Osteocyte (in vitro differentiated cells): Measurements from ENCODE around the gene HOPX. TPM values are rescaled to one million over a fixed set of nuclear protein-coding genes. Genes with fewer than 3 reads are reported as not detected.
"Not testable (repeated sequence)": the region's sequence is repeated elsewhere in the genome, so short reads cannot be mapped to it uniquely, and the experiment has no call there.

ENCODE experiments used
- DNase-seq: peaks from one replicate; pipeline ENCODE4 v3.0.0; 2021; ENCODE audit warnings: mixed read lengths; ENCODE audit not compliant: unreplicated experiment; ENCODE audit errors: extremely low spot score
- H3K27ac Mint-ChIP-seq: one replicate; pipeline ENCODE4 v1.8.0; 2021; ENCODE audit warnings: mild to moderate bottlenecking, mixed read lengths; ENCODE audit not compliant: unreplicated experiment
- H3K27me3 Mint-ChIP-seq: one replicate; pipeline ENCODE4 v1.8.0; 2021; ENCODE audit warnings: mixed read lengths; ENCODE audit not compliant: unreplicated experiment
- H3K36me3 Mint-ChIP-seq: one replicate; pipeline ENCODE4 v1.8.0; 2021; ENCODE audit warnings: mixed read lengths; ENCODE audit not compliant: unreplicated experiment
- H3K4me1 Mint-ChIP-seq: one replicate; pipeline ENCODE4 v1.8.0; 2021; ENCODE audit warnings: mixed read lengths; ENCODE audit not compliant: unreplicated experiment
- H3K4me3 Mint-ChIP-seq: one replicate; pipeline ENCODE4 v1.8.0; 2021; ENCODE audit warnings: mild to moderate bottlenecking, moderate library complexity, mixed read lengths; ENCODE audit not compliant: unreplicated experiment
- H3K9me3 Mint-ChIP-seq: one replicate; pipeline ENCODE4 v1.8.0; 2021; ENCODE audit warnings: mixed read lengths; ENCODE audit not compliant: unreplicated experiment
- CTCF ChIP-seq: fragments of 200-600 bp; sonication (generic); IDR thresholded peaks from 2 replicates; pipeline ENCODE4 v1.5.0; 2021; ENCODE audit warnings: antibody characterized with exemption, mild to moderate bottlenecking, moderate library complexity
- total RNA-seq: library from RNA; stranded (reverse); gene quantifications from 2 replicates; pipeline ENCODE4 v1.2.1, GENCODE V29; 2021

Gene HOPX
- total RNA-seq, 1 donor from 2014 or later = 0.35 TPM

- no peak for DNase-seq
- H3K9me3 Mint-ChIP-seq = no peaks in the 10 kb centered on the region
- H3K27me3 Mint-ChIP-seq = peaks cover 59% of the 10 kb centered on the region
- no peak overlapping the region for H3K4me3 Mint-ChIP-seq
- no peak for TF ChIP-seq CTCF
- H3K4me1 Mint-ChIP-seq = no peaks in the 10 kb centered on the region
- no peak overlapping the region for H3K27ac Mint-ChIP-seq
- H3K36me3 Mint-ChIP-seq = no peaks in the 10 kb centered on the region
Observed at GRCh38 chr4:56613101-56613862, 67.8 kb downstream of the HOPX start.

DNA sequence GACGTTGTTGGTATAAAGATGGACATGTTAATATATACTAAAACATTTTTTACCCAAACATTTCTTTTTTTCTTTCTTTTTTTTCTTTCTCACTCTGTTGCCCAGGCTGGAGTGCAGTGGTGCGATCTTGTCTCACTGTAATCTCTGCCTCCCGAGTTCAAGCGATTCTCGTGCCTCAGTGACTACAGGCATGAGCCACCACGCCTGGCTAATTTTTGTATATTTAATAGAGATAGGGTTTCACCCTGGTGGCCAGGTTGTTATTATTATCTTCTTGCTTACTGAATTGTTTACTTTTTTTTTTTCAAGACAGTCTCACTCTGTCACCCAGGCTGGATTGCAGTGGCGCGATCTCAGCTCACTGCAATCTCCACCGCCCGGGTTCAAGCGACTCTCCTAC is 68.8 kb downstream of the HOPX start:
- Mint-ChIP-seq H3K4me1 (no peaks in the 10 kb centered on the region), H3K36me3 (no peaks in the 10 kb centered on the region), H3K27ac (no peak overlapping the region), H3K9me3 (no peaks in the 10 kb centered on the region), H3K27me3 (peaks cover 62% of the 10 kb centered on the region), H3K4me3 (no peak overlapping the region)
- no peak for DNase-seq
- TF ChIP-seq CTCF = no peak

DNA sequence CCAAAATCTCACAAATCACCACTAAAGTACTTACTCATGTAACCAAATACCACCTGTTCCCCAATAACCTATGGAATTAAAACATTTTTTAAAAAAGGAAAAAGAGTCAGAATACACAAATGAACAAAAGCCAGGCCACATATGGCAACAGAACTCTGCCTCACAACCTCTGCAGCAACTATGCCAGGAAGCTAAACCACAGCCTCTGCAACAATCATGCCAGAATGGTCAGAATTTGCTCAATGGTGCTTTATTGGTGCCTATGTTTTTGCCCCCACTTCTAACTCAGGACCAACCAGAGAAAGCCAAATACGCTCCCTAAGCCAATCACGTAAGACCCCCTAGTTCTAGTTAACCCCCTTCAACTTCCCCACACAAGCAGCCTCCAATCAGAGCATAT is 69.6 kb downstream of the HOPX start:
- Mint-ChIP-seq H3K27ac (no peak overlapping the region), H3K27me3 (peaks cover 68% of the 10 kb centered on the region), H3K36me3 (no peaks in the 10 kb centered on the region), H3K9me3 (no peaks in the 10 kb centered on the region), H3K4me1 (no peaks in the 10 kb centered on the region), H3K4me3 (no peak overlapping the region)
- TF ChIP-seq CTCF = no peak
- DNase-seq = no peak

DNA sequence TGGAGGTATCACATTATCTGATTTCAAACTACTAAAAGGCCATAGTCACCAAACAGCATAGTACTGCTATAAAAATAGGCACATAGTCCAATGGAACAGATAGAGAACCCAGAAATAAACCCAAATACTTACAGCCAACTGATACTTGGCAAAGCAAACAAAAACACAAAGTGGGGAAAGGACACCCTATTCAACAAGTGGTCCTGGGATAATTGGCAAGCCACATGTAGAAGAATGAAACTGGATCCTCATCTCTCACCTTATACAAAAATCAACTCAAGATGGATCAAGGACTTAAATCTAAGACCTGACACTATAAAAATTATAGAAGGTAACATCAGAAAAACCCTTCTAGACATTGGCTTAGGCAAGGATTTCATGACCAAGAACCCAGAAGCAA is 70.9 kb downstream of the HOPX start:
- not testable (repeated sequence) for H3K4me1 Mint-ChIP-seq, DNase-seq, H3K27ac Mint-ChIP-seq, H3K9me3 Mint-ChIP-seq, H3K4me3 Mint-ChIP-seq, H3K36me3 Mint-ChIP-seq
- H3K27me3 Mint-ChIP-seq = peaks cover 74% of the 10 kb centered on the region

GRCh38 chr4:56607926-56608325 is 73.2 kb downstream of the HOPX start:
- H3K27me3 Mint-ChIP-seq = peaks cover 81% of the 10 kb centered on the region
- no peak overlapping the region for H3K4me3 Mint-ChIP-seq
- TF ChIP-seq CTCF = no peak
- no peaks in the 10 kb centered on the region for H3K4me1 Mint-ChIP-seq
- H3K27ac Mint-ChIP-seq = no peak overlapping the region
- H3K9me3 Mint-ChIP-seq = no peaks in the 10 kb centered on the region
- H3K36me3 Mint-ChIP-seq = no peaks in the 10 kb centered on the region
- no peak for DNase-seq
